Astrocyte (in vitro differentiated cells and primary cell): Measurements from ENCODE around the gene CHD6. TPM values are rescaled to one million over a fixed set of nuclear protein-coding genes. Genes with fewer than 3 reads are reported as not detected.

ENCODE experiments used
- DNase-seq: peaks from one replicate; pipeline ENCODE4 v3.0.0-alpha.2; 2010; ENCODE audit warnings: low read depth
- FAIRE-seq: peaks from 2 replicates; lab custom pipeline; 2011; peaks lifted over from hg19 to GRCh38; lab: Jason Lieb, UNC
- H2AFZ ChIP-seq: 2 replicates; pipeline ENCODE4 v1.6.0; 2012; ENCODE audit warnings: low read depth, low read length, inconsistent platforms
- H3K27ac ChIP-seq: 2 replicates; pipeline ENCODE4 v1.5.1; 2011; ENCODE audit warnings: low read depth, low read length, inconsistent platforms
- H3K27me3 ChIP-seq: 2 replicates; pipeline ENCODE4 v1.6.0; 2011; ENCODE audit warnings: low read length, inconsistent platforms; ENCODE audit not compliant: insufficient read depth
- H3K36me3 ChIP-seq: 2 replicates; pipeline ENCODE4 v1.5.1; 2011; ENCODE audit warnings: low read length, inconsistent platforms; ENCODE audit not compliant: insufficient read depth
- H3K4me1 ChIP-seq: 2 replicates; pipeline ENCODE4 v1.5.1; 2011; ENCODE audit warnings: low read length, inconsistent platforms; ENCODE audit not compliant: insufficient read depth
- H3K4me2 ChIP-seq: 2 replicates; pipeline ENCODE4 v1.6.0; 2012; ENCODE audit warnings: low read length, inconsistent platforms
- H3K4me3 ChIP-seq: 2 replicates; pipeline ENCODE4 v1.5.1; 2011; ENCODE audit warnings: low read depth, mild to moderate bottlenecking, low read length, inconsistent platforms; ENCODE audit not compliant: insufficient read depth
- H3K79me2 ChIP-seq: 2 replicates; pipeline ENCODE4 v1.6.0; 2012; ENCODE audit warnings: mild to moderate bottlenecking, low read length, inconsistent platforms; ENCODE audit not compliant: insufficient read depth
- H3K9ac ChIP-seq: 2 replicates; pipeline ENCODE4 v1.6.0; 2012; ENCODE audit warnings: mild to moderate bottlenecking, low read length, inconsistent platforms
- H3K9me3 ChIP-seq: 2 replicates; pipeline ENCODE4 v1.5.1; 2012; ENCODE audit warnings: low read depth, mild to moderate bottlenecking, low read length, inconsistent platforms; ENCODE audit not compliant: insufficient read depth
- H4K20me1 ChIP-seq: 2 replicates; pipeline ENCODE4 v1.6.0; 2012; ENCODE audit warnings: low read length, inconsistent platforms; ENCODE audit not compliant: insufficient read depth
- H3K27ac Mint-ChIP-seq: one replicate; pipeline ENCODE4 v1.8.0; 2021; ENCODE audit warnings: mild to moderate bottlenecking, mixed read lengths; ENCODE audit not compliant: unreplicated experiment
- H3K27me3 Mint-ChIP-seq: one replicate; pipeline ENCODE4 v1.8.0; 2021; ENCODE audit warnings: low read depth, mixed read lengths; ENCODE audit not compliant: unreplicated experiment
- H3K36me3 Mint-ChIP-seq: one replicate; pipeline ENCODE4 v1.8.0; 2021; ENCODE audit warnings: low read depth, mixed read lengths; ENCODE audit not compliant: unreplicated experiment
- H3K4me1 Mint-ChIP-seq: one replicate; pipeline ENCODE4 v1.8.0; 2021; ENCODE audit warnings: low read depth, mixed read lengths; ENCODE audit not compliant: unreplicated experiment
- H3K4me3 Mint-ChIP-seq: one replicate; pipeline ENCODE4 v1.8.0; 2021; ENCODE audit warnings: mild to moderate bottlenecking, moderate library complexity, mixed read lengths; ENCODE audit not compliant: unreplicated experiment
- H3K9me3 Mint-ChIP-seq: one replicate; pipeline ENCODE4 v1.8.0; 2021; ENCODE audit warnings: mild to moderate bottlenecking, mixed read lengths; ENCODE audit not compliant: unreplicated experiment
- CTCF ChIP-seq: IDR thresholded peaks from 2 replicates; pipeline ENCODE4 v1.5.1; 2011; ENCODE audit warnings: low read depth, mild to moderate bottlenecking, inconsistent platforms, low read length, moderate library complexity; ENCODE audit not compliant: insufficient read depth
- EZH2 ChIP-seq: IDR thresholded peaks from 2 replicates; pipeline ENCODE4 v1.6.1; 2012; ENCODE audit warnings: mild to moderate bottlenecking, low read length, inconsistent platforms; ENCODE audit not compliant: insufficient read depth
- total RNA-seq: library from RNA; stranded (reverse); gene quantifications from 2 replicates; pipeline ENCODE4 v1.2.1, GENCODE V29; 2021

CHD6 gene
- total RNA-seq, 1 donor from 2014 or later, result 44.7 TPM

- no peak overlapping the region for H3K4me3 Mint-ChIP-seq
Measured at GRCh38 chr20:41443691-41444090, 174.5 kb downstream of the CHD6 start.

GRCh38 chr20:41440882-41441281, 177.3 kb downstream of the CHD6 start:
- TF ChIP-seq EZH2, result no peak
- TF ChIP-seq CTCF, result no peak
- H3K9me3 ChIP-seq, result no peaks in the 10 kb centered on the region
- no peak overlapping the region for H3K4me3 ChIP-seq
- H3K4me1 ChIP-seq, result no peaks in the 10 kb centered on the region
- no peaks in the 10 kb centered on the region for H4K20me1 ChIP-seq
- Mint-ChIP-seq H3K4me3 (no peak overlapping the region), H3K27ac (no peak overlapping the region), H3K4me1 (no peaks in the 10 kb centered on the region), H3K27me3 (no peaks in the 10 kb centered on the region), H3K36me3 (peaks cover 30% of the 10 kb centered on the region), H3K9me3 (no peaks in the 10 kb centered on the region)
- H3K27me3 ChIP-seq, result no peaks in the 10 kb centered on the region
- H3K27ac ChIP-seq, result no peak overlapping the region
- H3K79me2 ChIP-seq, result no peaks in the 10 kb centered on the region
- FAIRE-seq (no peak), DNase-seq (no peak)
- H3K9ac ChIP-seq, result no peak overlapping the region
- peaks cover 19% of the 10 kb centered on the region for H3K36me3 ChIP-seq
- no peak overlapping the region for H2AFZ ChIP-seq
- no peak overlapping the region for H3K4me2 ChIP-seq

More at GRCh38 chr20:41443691-41444090, 174.5 kb downstream of the CHD6 start:
- Histone ChIP-seq H4K20me1 (no peaks in the 10 kb centered on the region), H3K27me3 (no peaks in the 10 kb centered on the region), H2AFZ (no peak overlapping the region), H3K79me2 (no peaks in the 10 kb centered on the region), H3K36me3 (peaks cover 27% of the 10 kb centered on the region), H3K9ac (no peak overlapping the region), H3K4me2 (no peak overlapping the region), H3K27ac (no peak overlapping the region), H3K4me3 (no peak overlapping the region), H3K9me3 (no peaks in the 10 kb centered on the region), H3K4me1 (no peaks in the 10 kb centered on the region)
- H3K36me3 Mint-ChIP-seq, result peaks cover 37% of the 10 kb centered on the region
- no peaks in the 10 kb centered on the region for H3K9me3 Mint-ChIP-seq
- no peaks in the 10 kb centered on the region for H3K4me1 Mint-ChIP-seq
- DNase-seq (no peak), FAIRE-seq (no peak)
- no peak overlapping the region for H3K27ac Mint-ChIP-seq
- H3K27me3 Mint-ChIP-seq, result no peaks in the 10 kb centered on the region
- TF ChIP-seq CTCF, result no peak
- no peak for TF ChIP-seq EZH2

GRCh38 chr20:41437836-41438235, 180.3 kb downstream of the CHD6 start:
- Histone ChIP-seq H3K4me2 (no peak overlapping the region), H3K4me3 (no peak overlapping the region), H3K9me3 (no peaks in the 10 kb centered on the region), H3K4me1 (no peaks in the 10 kb centered on the region), H2AFZ (no peak overlapping the region), H3K27ac (no peak overlapping the region), H4K20me1 (no peaks in the 10 kb centered on the region), H3K79me2 (no peaks in the 10 kb centered on the region), H3K36me3 (peaks cover 13% of the 10 kb centered on the region), H3K27me3 (no peaks in the 10 kb centered on the region), H3K9ac (no peak overlapping the region)
- TF ChIP-seq CTCF (no peak), EZH2 (no peak)
- H3K36me3 Mint-ChIP-seq, result peaks cover 31% of the 10 kb centered on the region
- H3K9me3 Mint-ChIP-seq, result no peaks in the 10 kb centered on the region
- H3K27me3 Mint-ChIP-seq, result no peaks in the 10 kb centered on the region
- no peaks in the 10 kb centered on the region for H3K4me1 Mint-ChIP-seq
- no peak overlapping the region for H3K27ac Mint-ChIP-seq
- no peak for FAIRE-seq
- no peak overlapping the region for H3K4me3 Mint-ChIP-seq
- DNase-seq, result no peak
